Measurements from ENCODE around the gene ANKMY1.

- TF ChIP-seq CTCF (IDR thresholded peaks at IDR 0.05; ENCODE audit: low read depth, low read length) (no peak), EZH2phosphoT487 (IDR thresholded peaks at IDR 0.05; ENCODE audit: low read depth) (no peak)
Measured at GRCh38 chr2:240472078-240472790, 85.6 kb downstream of the ANKMY1 start.

Data from OCI-LY3 (cell line).